ENCODE results near the gene HOXC9.
A peak's percentile ranks its signal among the peaks of the same experiment; 100 is the strongest.

The HOXC9 gene

DNA sequence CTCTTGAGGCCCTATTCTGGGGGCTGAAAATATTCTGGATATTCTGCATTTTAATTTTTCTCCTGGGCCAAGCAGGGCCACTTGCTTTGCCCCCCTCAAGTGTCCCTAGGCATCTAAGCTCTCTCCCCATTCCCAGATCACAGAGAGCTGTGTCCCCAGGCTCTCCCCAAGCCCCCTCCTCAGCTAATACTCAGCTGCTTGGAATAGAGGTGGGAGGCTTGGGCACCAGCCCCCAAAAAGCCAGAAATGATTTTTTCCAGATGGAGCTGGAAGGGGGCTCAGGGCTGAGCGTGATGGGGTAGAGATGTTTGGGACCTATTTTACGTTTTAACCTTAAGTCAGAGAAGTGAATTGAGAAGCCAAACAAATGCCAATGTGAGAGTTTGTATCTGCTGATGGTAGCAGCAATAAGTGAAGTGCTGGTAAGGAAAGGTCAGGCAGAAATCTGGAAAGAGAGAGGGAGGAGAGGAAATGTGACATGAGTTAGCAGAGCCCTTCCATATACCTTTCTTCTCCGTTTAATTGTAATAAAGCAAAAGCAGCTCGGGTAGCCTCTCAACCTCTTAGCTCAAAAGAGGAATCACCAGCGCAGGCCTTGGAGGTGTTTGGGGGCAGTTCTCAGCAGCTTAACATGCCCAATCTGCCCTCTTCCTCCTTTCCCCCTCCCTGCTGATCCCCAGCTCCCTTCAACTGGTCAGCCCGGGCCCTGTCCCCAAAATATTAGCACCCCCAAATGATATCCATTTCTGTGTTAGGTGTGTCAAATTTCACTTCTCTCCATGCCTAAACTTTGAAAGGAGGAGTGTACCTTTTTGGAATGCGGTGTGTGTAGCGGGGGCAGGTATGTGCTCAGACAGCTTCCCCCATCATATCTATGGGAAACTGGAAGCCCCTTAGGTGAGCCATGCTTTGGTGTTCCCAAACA, 23.3 kb downstream of the HOXC9 start:
- H3K27me3 ChIP-seq (ENCODE audit: insufficient read depth, insufficient read length) = peaks cover 99% of the 10 kb centered on the region
- TF ChIP-seq ZNF274 (IDR thresholded peaks at IDR 0.05; ENCODE audit: low read depth, low read length) (no peak), SUZ12 (IDR thresholded peaks at IDR 0.05; ENCODE audit: extremely low read depth, insufficient read depth, insufficient read length) (no peak), YY1 (IDR thresholded peaks at IDR 0.05; ENCODE audit: insufficient read depth, insufficient read length) (no peak)
- no peak overlapping the region for H3K9ac ChIP-seq (ENCODE audit: insufficient read length, low read depth)
- no peak overlapping the region for H3K4me3 ChIP-seq (ENCODE audit: insufficient read length, low read depth)
- DNase-seq (ENCODE audit: low read depth, low spot score) = no peak
- H3K36me3 ChIP-seq (ENCODE audit: insufficient read depth, insufficient read length, low read length) = no peaks in the 10 kb centered on the region
- peaks cover 9% of the 10 kb centered on the region for H3K4me1 ChIP-seq (ENCODE audit: insufficient read depth, insufficient read length)
- H3K9me3 ChIP-seq (ENCODE audit: insufficient read depth, low read length) = no peaks in the 10 kb centered on the region

DNA sequence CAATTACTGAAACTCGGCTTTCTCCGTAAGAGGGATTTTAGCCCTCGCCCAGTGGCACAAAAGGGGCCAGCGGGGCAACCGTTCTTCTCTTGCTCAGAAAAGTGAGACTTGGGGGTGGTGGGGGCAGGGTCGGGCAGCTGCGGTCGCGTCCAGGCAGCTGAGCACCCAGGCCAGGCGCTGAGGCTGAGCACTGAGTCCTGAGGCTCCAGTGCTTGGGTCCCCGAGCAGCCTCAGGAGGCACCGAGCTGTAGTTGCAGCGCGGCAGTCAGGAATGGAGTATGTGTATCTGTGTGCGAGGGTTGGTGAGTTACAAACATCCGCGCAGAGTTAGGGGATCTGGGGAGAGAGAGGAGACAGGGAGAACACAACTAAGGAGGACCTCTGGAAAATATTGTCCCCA, 24.2 kb downstream of the HOXC9 start:
- DNase-seq (ENCODE audit: low read depth, low spot score) = no peak
- no peak overlapping the region for H3K9ac ChIP-seq (ENCODE audit: insufficient read length, low read depth)
- TF ChIP-seq YY1 (IDR thresholded peaks at IDR 0.05; ENCODE audit: insufficient read depth, insufficient read length) = no peak
- TF ChIP-seq SUZ12 (IDR thresholded peaks at IDR 0.05; ENCODE audit: extremely low read depth, insufficient read depth, insufficient read length) = peak; percentile 94
- H3K27me3 ChIP-seq (ENCODE audit: insufficient read depth, insufficient read length) = peaks cover 100% of the 10 kb centered on the region
- H3K4me1 ChIP-seq (ENCODE audit: insufficient read depth, insufficient read length) = peaks cover 5% of the 10 kb centered on the region
- H3K36me3 ChIP-seq (ENCODE audit: insufficient read depth, insufficient read length, low read length) = no peaks in the 10 kb centered on the region
- no peaks in the 10 kb centered on the region for H3K9me3 ChIP-seq (ENCODE audit: insufficient read depth, low read length)
- no peak overlapping the region for H3K4me3 ChIP-seq (ENCODE audit: insufficient read length, low read depth)

DNA sequence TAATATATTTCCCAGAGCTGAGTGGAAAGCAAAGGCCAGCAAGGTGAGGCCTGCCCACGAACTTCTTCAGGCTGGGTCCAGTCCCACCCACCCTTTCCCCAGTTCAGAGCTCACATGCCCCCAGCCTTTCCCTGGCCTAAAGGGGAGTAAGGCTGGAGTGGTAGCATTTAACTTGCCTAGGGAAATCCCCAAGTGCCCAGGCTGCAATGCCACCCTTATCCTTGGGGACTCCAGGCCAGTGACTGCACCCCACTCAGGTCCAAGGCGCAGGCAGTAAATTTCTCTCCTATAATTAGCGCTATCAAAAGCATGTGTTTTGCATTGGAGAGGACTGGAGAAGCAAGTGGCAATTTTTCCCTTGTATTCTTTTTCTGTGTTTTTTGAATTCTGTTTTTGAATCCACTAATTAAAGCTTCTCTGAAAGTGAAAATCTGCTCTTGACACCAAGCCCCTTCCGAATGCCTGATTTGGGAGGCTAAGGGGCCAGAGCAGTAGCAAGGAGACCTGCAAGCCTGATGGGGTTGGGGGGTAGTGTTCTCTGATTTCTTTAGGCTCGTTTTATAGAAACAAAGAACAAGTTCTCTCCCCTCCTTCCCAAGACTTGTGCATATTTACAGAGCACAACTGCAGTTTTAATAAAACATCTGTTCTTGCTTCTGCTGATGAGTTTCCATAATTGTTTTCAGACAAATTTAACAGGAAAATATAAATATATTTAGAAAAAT, 24.8 kb downstream of the HOXC9 start:
- Histone ChIP-seq H3K27me3 (ENCODE audit: insufficient read depth, insufficient read length) (peaks cover 100% of the 10 kb centered on the region), H3K4me3 (ENCODE audit: insufficient read length, low read depth) (no peak overlapping the region), H3K4me1 (ENCODE audit: insufficient read depth, insufficient read length) (peaks cover 8% of the 10 kb centered on the region), H3K9ac (ENCODE audit: insufficient read length, low read depth) (no peak overlapping the region), H3K9me3 (ENCODE audit: insufficient read depth, low read length) (no peaks in the 10 kb centered on the region), H3K36me3 (ENCODE audit: insufficient read depth, insufficient read length, low read length) (no peaks in the 10 kb centered on the region)
- DNase-seq (ENCODE audit: low read depth, low spot score) = no peak
- TF ChIP-seq SUZ12 (IDR thresholded peaks at IDR 0.05; ENCODE audit: extremely low read depth, insufficient read depth, insufficient read length) (peak; percentile 52), YY1 (IDR thresholded peaks at IDR 0.05; ENCODE audit: insufficient read depth, insufficient read length) (no peak)

DNA sequence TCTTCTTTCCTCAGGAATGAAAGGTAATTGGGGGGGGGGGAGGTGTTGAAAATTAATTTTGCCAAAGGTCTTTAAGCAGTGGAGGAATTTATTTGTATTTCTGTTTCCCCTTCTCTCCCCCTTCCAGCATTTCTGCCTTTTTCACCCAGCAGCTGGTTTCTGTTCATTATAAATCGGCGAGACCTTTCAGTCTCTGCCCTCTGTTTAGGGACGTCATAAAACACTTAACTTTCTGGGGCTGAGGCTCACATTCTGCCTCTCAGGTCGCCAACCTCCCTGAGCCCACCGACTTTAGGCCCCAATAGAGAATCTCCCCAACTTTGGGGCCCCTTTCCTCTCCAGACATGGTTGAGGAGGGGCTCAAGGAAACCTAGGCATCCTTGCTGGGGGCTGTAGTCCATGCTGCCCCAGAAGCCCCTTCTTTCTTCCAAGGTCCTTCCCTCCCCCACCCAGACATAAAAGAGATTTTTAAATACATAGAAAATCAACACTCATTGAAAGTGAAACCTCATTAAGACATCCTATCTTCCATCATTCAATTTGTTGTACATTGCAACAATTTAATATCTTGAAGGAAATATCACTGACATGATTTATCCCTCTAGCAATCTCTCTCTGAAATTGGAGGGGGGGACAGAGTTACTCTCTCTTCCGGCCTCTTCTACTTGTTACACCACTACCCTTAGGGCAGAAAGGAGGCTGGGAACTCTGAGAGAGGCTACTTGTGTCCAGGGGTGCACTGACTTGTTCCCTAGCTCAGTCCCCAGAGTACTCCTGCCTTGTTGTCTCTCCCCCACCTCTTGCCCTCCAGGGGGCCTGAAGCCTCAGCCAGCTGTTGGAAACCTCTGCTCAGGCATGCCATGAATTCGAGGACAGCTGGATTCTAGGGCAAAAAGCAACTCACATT, 25.8 kb downstream of the HOXC9 start:
- TF ChIP-seq YY1 (IDR thresholded peaks at IDR 0.05; ENCODE audit: insufficient read depth, insufficient read length) (no peak), SUZ12 (IDR thresholded peaks at IDR 0.05; ENCODE audit: extremely low read depth, insufficient read depth, insufficient read length) (no peak), ZNF274 (IDR thresholded peaks at IDR 0.05; ENCODE audit: low read depth, low read length) (no peak)

DNA sequence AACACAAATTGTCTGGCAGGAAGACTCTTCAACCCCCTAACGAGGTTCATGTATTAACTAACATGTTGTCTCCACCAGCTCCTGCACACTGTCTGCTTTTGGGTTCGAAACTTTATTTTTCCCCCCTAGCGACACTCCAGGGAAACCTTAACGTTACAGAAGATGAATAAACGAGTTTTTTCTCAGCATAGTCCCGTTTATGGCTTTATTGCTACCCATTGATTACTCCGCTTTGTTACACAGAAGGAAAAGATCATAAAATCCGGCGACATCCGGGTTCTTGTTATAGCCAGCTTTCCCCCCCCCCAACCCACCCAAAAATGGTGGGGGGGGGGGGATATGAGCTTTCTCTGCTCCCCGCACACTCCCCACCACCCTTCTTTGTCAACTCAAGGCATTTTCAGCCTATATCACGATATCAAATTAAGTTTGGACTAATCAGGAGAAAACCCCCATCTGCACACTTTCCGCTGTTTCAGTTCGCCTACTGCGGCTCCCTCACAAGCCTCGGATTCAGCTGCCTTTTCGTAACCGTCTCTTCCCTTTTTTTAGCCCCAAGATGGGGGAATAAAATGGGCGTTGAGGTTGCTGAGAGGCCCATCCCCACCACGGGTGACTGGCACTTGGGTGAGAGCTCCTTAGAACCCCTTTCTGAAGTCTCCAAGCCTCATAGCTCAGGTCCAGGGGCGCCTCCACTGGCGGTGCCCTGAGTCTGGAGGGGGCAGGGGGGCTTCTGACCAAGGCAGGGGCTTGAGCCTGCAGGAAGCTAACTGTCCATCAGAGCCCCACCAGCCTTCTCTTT, 26.9 kb downstream of the HOXC9 start:
- Histone ChIP-seq H3K9ac (ENCODE audit: insufficient read length, low read depth) (no peak overlapping the region), H3K9me3 (ENCODE audit: insufficient read depth, low read length) (no peaks in the 10 kb centered on the region), H3K4me1 (ENCODE audit: insufficient read depth, insufficient read length) (peaks cover 10% of the 10 kb centered on the region), H3K4me3 (ENCODE audit: insufficient read length, low read depth) (no peak overlapping the region), H3K36me3 (ENCODE audit: insufficient read depth, insufficient read length, low read length) (no peaks in the 10 kb centered on the region), H3K27me3 (ENCODE audit: insufficient read depth, insufficient read length) (peaks cover 100% of the 10 kb centered on the region)
- TF ChIP-seq ZNF274 (IDR thresholded peaks at IDR 0.05; ENCODE audit: low read depth, low read length) (no peak), YY1 (IDR thresholded peaks at IDR 0.05; ENCODE audit: insufficient read depth, insufficient read length) (no peak), SUZ12 (IDR thresholded peaks at IDR 0.05; ENCODE audit: extremely low read depth, insufficient read depth, insufficient read length) (no peak)
- no peak for DNase-seq (ENCODE audit: low read depth, low spot score)

More for the DNA sequence above, 25.8 kb downstream of the HOXC9 start:
- Histone ChIP-seq H3K4me1 (ENCODE audit: insufficient read depth, insufficient read length) (peaks cover 8% of the 10 kb centered on the region), H3K27me3 (ENCODE audit: insufficient read depth, insufficient read length) (peaks cover 100% of the 10 kb centered on the region), H3K9ac (ENCODE audit: insufficient read length, low read depth) (no peak overlapping the region), H3K36me3 (ENCODE audit: insufficient read depth, insufficient read length, low read length) (no peaks in the 10 kb centered on the region), H3K4me3 (ENCODE audit: insufficient read length, low read depth) (no peak overlapping the region), H3K9me3 (ENCODE audit: insufficient read depth, low read length) (no peaks in the 10 kb centered on the region)
- DNase-seq (ENCODE audit: low read depth, low spot score) = no peak

DNA sequence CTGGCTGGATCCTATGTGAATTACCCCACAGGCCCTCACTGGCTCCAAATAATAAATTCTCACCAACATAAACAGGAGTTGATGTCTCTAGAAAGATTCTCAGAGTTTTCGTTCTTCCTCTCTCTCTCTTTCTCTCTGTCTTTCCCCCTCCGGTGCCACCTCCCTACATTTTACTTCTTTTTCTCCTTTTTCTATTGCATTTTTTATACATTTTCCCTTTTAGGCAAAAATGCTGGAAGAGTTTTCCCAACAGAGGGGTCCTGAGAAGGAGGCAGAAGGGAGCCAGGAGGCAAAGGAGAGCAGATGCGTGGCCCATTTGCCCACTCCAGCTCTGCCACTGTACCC, 27.5 kb downstream of the HOXC9 start:
- no peak for DNase-seq (ENCODE audit: low read depth, low spot score)
- peaks cover 100% of the 10 kb centered on the region for H3K27me3 ChIP-seq (ENCODE audit: insufficient read depth, insufficient read length)
- peaks cover 9% of the 10 kb centered on the region for H3K4me1 ChIP-seq (ENCODE audit: insufficient read depth, insufficient read length)
- no peaks in the 10 kb centered on the region for H3K9me3 ChIP-seq (ENCODE audit: insufficient read depth, low read length)
- no peak overlapping the region for H3K9ac ChIP-seq (ENCODE audit: insufficient read length, low read depth)
- H3K4me3 ChIP-seq (ENCODE audit: insufficient read length, low read depth) = no peak overlapping the region
- H3K36me3 ChIP-seq (ENCODE audit: insufficient read depth, insufficient read length, low read length) = no peaks in the 10 kb centered on the region
- no peak for TF ChIP-seq SUZ12 (IDR thresholded peaks at IDR 0.05; ENCODE audit: extremely low read depth, insufficient read depth, insufficient read length)
- no peak for TF ChIP-seq YY1 (IDR thresholded peaks at IDR 0.05; ENCODE audit: insufficient read depth, insufficient read length)
- TF ChIP-seq ZNF274 (IDR thresholded peaks at IDR 0.05; ENCODE audit: low read depth, low read length) = no peak
